Measurements from ENCODE around the gene OSBPL3. TPM values are rescaled to one million over a fixed set of nuclear protein-coding genes. Genes with fewer than 3 reads are reported as not detected.

OSBPL3 gene
- polyA plus RNA-seq, 1 donor (not counting 4 experiments of a cell fraction or from before 2014, with no cell fraction given), result 34.0 TPM

- TF ChIP-seq EZH2 (IDR thresholded peaks at IDR 0.05; ENCODE audit: low read length), result no peak
- TF ChIP-seq CTCF (optimal IDR thresholded peaks at IDR 0.05 in 1 of 3, IDR thresholded peaks at IDR 0.05 in 1 of 3, conservative IDR thresholded peaks at IDR 0.05 in 1 of 3; ENCODE audit: extremely low read depth in 1 of 3, insufficient read depth in 2 of 3, low read length in 3 of 3), result no peak
- Histone ChIP-seq H3K4me1 (ENCODE audit: control insufficient read depth, extremely low read depth, insufficient read depth, low read length) (no peaks in the 10 kb centered on the region), H3K9ac (ENCODE audit: control insufficient read depth, extremely low read depth, insufficient read depth, low read length) (no peak overlapping the region), H4K20me1 (ENCODE audit: control insufficient read depth, extremely low read depth, insufficient read depth, low read length) (no peaks in the 10 kb centered on the region), H3K79me2 (ENCODE audit: control insufficient read depth, insufficient read depth, low read length) (no peaks in the 10 kb centered on the region), H3K27ac (ENCODE audit: control insufficient read depth, insufficient read depth, low read length) (no peak overlapping the region), H3K36me3 (ENCODE audit: control insufficient read depth in 2 of 2, extremely low read depth in 1 of 2, insufficient read depth in 2 of 2, low read length in 2 of 2) (peaks cover 1 to 2% of the 10 kb centered on the region in 2 experiments), H3K9me3 (ENCODE audit: control insufficient read depth, low read depth, low read length) (no peaks in the 10 kb centered on the region), H3K4me3 (ENCODE audit: control insufficient read depth in 2 of 3, extremely low read depth in 1 of 3, insufficient read depth in 2 of 3, low read depth in 1 of 3, low read length in 3 of 3) (no peak overlapping the region), H3K4me2 (ENCODE audit: control insufficient read depth, extremely low read depth, insufficient read depth, low read depth, low read length) (no peak overlapping the region), H3K27me3 (ENCODE audit: control insufficient read depth, extremely low read depth, insufficient read depth, low read length) (no peaks in the 10 kb centered on the region), H3K9me1 (ENCODE audit: control insufficient read depth, extremely low read depth, insufficient read depth, low read length) (no peaks in the 10 kb centered on the region), H2AFZ (ENCODE audit: control insufficient read depth, low read length) (no peak overlapping the region)
- FAIRE-seq (no peak), DNase-seq (ENCODE audit: low read depth, low spot score) (no peak)
- dilution Hi-C loops (cut with MboI; ENCODE audit: extremely low pct_ligation_motif_present, low sequenced_read_pairs), result no loop called here
These were observed 185.9 kb downstream of the OSBPL3 start for GRCh38 chr7:24793982-24794648.

GRCh38 chr7:24788961-24789576 lies 190.9 kb downstream of the OSBPL3 start:
- no peak for TF ChIP-seq CTCF (optimal IDR thresholded peaks at IDR 0.05 in 1 of 3, IDR thresholded peaks at IDR 0.05 in 1 of 3, conservative IDR thresholded peaks at IDR 0.05 in 1 of 3; ENCODE audit: extremely low read depth in 1 of 3, insufficient read depth in 2 of 3, low read length in 3 of 3)
- TF ChIP-seq EZH2 (IDR thresholded peaks at IDR 0.05; ENCODE audit: low read length), result no peak
- Histone ChIP-seq H3K36me3 (ENCODE audit: control insufficient read depth in 2 of 2, extremely low read depth in 1 of 2, insufficient read depth in 2 of 2, low read length in 2 of 2) (no peaks in the 10 kb centered on the region), H3K9me3 (ENCODE audit: control insufficient read depth, low read depth, low read length) (no peaks in the 10 kb centered on the region), H3K4me3 (ENCODE audit: control insufficient read depth in 2 of 3, extremely low read depth in 1 of 3, insufficient read depth in 2 of 3, low read depth in 1 of 3, low read length in 3 of 3) (no peak overlapping the region), H3K4me1 (ENCODE audit: control insufficient read depth, extremely low read depth, insufficient read depth, low read length) (peaks cover 12% of the 10 kb centered on the region), H3K9ac (ENCODE audit: control insufficient read depth, extremely low read depth, insufficient read depth, low read length) (no peak overlapping the region), H3K27ac (ENCODE audit: control insufficient read depth, insufficient read depth, low read length) (no peak overlapping the region), H3K79me2 (ENCODE audit: control insufficient read depth, insufficient read depth, low read length) (no peaks in the 10 kb centered on the region), H3K9me1 (ENCODE audit: control insufficient read depth, extremely low read depth, insufficient read depth, low read length) (no peaks in the 10 kb centered on the region), H4K20me1 (ENCODE audit: control insufficient read depth, extremely low read depth, insufficient read depth, low read length) (no peaks in the 10 kb centered on the region), H3K4me2 (ENCODE audit: control insufficient read depth, extremely low read depth, insufficient read depth, low read depth, low read length) (no peak overlapping the region), H2AFZ (ENCODE audit: control insufficient read depth, low read length) (no peak overlapping the region), H3K27me3 (ENCODE audit: control insufficient read depth, extremely low read depth, insufficient read depth, low read length) (no peaks in the 10 kb centered on the region)
- DNase-seq (ENCODE audit: low read depth, low spot score) (no peak), FAIRE-seq (no peak)
- dilution Hi-C loops (cut with MboI; ENCODE audit: extremely low pct_ligation_motif_present, low sequenced_read_pairs), result no loop called here
